ENCODE data around the gene PANK1.

DNA sequence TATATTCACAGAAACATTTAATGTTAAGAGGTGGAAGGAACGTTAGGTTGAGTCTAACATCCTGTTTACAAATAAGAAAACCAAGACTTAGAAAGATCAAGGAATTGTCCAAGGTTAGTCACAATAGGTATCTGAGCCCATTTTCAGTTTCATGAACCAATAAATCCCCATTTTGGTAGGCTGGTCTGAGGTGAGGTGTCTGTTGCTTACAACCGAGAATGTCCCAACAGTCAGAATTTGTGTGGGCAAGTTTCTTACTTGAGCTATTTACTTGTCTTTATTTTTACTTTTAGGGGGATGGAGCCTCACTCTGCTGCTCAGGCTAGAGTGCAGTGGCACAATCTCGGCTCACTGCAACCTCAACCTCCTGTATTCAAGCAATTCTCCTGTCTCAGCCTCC is 23.6 kb downstream of the PANK1 start:
- no peak for TF ChIP-seq CTCF (IDR thresholded peaks at IDR 0.05; ENCODE audit: insufficient read depth, low read depth, low read length)
- no peak for TF ChIP-seq EZH2 (IDR thresholded peaks at IDR 0.05; ENCODE audit: insufficient read depth, low read length)
